AG10803 (cell line): ENCODE measurements around the gene GPX4.

Source experiments
- DNase-seq: peaks from one replicate; pipeline ENCODE4 v3.0.0; 2010; ENCODE audit warnings: low read depth
- H3K4me3 ChIP-seq: 2 replicates; pipeline ENCODE4 v1.5.1; 2011; ENCODE audit warnings: mild to moderate bottlenecking, low read length, control low read depth
- TF ChIP-seq, protein P1 (sequence below): conservative IDR thresholded peaks from 2 replicates; pipeline ENCODE4 v1.5.1; 2011; ENCODE audit warnings: mild to moderate bottlenecking, low read length, control low read depth, inconsistent platforms

GPX4 gene

DNA sequence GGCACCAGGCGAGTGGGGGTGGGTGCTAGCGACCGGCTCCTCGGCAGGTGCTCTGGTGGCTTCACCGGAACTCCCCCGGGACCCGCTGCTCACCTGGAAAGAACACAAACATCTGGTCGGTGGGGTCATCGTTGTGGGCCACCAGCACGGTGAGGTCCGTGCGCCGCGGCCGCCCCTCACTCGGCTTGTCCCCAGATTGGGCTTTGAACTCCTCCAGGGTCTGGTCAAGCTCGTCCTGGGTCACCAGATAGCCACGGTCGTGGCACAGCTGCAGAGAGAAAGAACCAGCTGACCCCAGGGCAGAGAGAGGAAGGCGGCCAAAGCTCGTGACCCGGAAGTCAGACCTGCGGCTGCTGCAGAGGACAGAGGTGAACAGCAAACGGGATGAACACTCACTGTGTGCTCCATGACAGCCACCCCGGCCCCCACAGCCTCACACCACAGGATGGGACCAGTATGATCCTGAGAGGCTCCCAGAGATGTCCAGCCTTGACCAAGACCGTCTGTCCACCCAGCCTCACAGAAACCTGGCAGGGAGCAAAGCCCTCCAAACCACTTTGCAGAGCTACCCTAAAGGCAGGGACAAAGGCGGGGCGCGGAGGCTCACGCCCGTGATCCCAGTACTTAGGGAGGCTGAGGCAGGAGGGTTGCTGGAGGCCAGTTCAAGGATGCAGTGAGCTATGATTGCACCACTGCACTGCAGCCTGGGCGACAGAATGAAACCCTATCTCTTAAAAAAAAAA, 9.8 kb upstream of the GPX4 start:
- peak overlapping the region; percentile 94 for H3K4me3 ChIP-seq
- no peak for DNase-seq
- TF ChIP-seq, protein P1, sequence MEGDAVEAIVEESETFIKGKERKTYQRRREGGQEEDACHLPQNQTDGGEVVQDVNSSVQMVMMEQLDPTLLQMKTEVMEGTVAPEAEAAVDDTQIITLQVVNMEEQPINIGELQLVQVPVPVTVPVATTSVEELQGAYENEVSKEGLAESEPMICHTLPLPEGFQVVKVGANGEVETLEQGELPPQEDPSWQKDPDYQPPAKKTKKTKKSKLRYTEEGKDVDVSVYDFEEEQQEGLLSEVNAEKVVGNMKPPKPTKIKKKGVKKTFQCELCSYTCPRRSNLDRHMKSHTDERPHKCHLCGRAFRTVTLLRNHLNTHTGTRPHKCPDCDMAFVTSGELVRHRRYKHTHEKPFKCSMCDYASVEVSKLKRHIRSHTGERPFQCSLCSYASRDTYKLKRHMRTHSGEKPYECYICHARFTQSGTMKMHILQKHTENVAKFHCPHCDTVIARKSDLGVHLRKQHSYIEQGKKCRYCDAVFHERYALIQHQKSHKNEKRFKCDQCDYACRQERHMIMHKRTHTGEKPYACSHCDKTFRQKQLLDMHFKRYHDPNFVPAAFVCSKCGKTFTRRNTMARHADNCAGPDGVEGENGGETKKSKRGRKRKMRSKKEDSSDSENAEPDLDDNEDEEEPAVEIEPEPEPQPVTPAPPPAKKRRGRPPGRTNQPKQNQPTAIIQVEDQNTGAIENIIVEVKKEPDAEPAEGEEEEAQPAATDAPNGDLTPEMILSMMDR = no peak

DNA sequence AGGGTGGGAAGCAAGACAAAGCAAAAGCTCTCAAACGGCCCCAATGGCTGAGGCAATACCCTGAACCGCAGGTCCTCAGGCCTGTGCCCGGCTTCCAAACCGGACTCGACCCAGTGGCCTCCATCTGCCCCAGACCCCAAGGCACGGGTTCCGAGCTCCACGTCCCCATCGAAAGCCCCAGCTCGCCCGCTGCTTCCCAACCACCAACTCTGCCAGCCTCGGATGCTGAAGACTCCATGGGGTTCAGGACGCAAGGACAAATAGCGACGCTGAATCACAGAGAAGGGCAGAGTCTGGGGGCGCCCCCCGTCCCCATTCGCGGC, 9.2 kb upstream of the GPX4 start:
- peak overlapping the region; percentile 94 for H3K4me3 ChIP-seq
- TF ChIP-seq, protein P1 = no peak
- no peak for DNase-seq

DNA sequence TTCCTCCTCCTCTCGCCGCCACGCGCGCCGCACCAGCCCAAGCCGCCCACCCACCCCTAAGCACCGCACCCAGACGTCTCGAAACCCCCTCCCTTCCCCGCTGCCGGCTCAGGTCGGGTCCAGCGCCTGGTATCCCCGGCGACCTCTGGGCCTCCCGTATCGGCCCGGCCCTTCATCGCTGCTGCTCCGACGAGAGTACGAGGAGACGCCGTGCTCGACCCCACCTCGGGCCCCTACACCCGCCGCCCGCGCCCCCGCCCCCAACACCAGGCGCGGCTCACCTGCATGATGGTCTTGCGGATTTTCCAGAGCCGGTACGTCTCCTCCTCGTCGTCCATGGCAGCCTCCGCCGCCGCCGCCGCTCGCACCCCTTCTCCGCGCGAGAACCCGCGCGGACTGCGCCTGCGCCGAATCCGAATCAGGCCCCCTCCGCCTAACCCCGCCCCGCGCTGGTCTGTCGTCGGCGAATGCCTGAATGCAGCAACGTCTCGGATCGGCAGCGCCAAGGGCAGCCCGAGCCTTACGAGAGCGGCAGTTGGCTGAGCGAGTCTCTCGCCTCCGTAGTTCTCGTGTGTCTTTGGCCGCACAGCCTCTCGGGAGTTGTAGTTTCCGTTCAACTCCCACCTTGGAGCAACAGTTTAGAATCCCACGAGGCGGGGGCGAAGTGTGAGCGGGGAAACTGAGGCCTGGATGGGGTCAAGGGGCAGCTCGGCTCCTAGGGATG, 8.7 kb upstream of the GPX4 start, which contains the start of gene POLR2E:
Gene POLR2E, minus strand, starts transcription at position 398 of the 724 bp plus-strand sequence. Its CDS starts 60 bp downstream, at position 338.
- DNase-seq = peak; percentile 98
- TF ChIP-seq, protein P1 = no peak
- peak within 1 kb of the TSS; percentile 94 for H3K4me3 ChIP-seq

DNA sequence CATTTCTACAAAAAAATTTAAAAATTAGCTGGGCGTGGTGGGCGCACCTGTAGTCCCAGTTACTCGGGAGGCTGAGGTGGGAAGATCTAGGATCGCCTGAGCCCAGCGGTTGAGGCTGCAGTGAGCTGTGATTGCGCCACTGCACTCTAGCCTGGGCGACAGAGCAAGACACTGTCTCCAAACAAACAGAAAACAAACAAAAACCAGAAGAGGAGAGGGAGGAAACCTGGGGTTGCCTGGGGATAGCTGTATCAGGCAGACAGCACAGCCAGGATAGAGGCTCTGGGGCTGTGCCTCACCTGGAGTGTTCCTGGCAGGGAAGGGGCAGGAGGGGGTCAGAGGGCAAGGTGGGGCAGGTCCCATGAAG, 6.0 kb upstream of the GPX4 start:
- no peak overlapping the region for H3K4me3 ChIP-seq
- TF ChIP-seq, protein P1 = no peak
- peak; percentile 25 for DNase-seq

DNA sequence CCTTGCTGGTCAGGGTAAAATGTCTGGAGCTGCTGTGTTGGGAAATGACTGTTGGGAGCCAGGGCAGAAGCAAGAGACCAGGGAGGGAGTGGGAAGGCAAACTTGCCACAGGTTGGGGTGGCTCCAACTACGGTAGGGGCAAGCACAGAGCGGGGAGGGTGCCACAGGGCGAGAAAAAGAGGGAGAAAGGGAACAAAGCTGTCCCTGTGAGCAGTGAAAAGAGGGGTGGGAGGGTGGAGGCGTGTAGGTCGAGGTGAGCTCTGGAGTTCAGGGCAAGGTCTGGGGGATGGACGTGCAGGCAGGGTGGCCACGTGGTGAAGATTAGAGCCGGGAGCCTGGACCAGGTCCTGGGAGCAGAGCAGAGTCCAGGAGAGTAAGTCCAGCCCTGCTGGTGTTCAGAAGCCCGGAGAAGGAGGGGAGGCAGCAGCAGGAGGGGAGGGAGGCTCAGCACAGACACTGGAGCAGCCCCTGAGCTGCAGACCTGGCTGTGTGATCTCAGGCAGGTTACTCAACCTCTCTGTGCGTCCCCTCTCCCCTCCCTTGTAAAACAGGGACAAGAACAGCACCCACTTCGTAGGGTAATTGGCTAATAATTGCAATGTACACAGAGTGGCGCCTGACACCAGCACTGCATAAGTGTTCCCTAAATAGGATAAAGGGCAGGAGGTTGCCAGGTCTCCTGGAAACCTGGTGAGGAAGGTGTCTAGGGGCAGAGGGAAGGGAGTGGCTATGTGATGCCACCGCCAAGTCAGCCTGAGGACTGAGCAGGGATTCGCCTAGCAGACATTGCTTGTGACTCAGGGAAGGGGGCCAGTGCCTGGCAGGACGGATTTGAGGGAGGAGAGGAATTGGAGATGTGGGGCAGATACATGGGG, 5.4 kb upstream of the GPX4 start:
- DNase-seq = peak; percentile 40
- no peak overlapping the region for H3K4me3 ChIP-seq
- TF ChIP-seq, protein P1 = no peak

DNA sequence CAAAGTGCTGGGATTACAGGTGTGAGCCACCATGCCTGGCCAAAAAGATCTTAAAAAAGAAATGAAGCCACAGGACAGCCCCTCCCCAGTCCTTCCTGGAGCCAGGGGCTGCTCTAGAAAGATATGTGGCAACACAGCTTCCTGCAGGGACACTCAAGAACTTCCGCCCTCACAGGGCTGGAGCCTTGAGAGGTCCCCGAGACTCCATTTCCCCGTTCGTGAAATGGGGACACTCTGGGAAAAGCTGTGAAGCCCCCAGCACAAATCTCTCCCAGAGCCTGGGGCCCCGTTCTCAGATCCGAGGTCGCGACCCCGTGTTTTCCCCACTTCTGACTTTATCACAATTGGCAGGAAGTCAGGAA, 2.5 kb upstream of the GPX4 start:
- no peak for DNase-seq
- H3K4me3 ChIP-seq = peak overlapping the region; percentile 8; the same call in 1 of the 2 replicates
- TF ChIP-seq, protein P1 = no peak
